Fibroblast of gingiva (primary cell): ENCODE measurements around the gene ERAL1.
A peak's percentile ranks its signal among the peaks of the same experiment; 100 is the strongest.
"Not testable (repeated sequence)": the region's sequence is repeated elsewhere in the genome, so short reads cannot be mapped to it uniquely, and the experiment has no call there.

Source experiments
- DNase-seq: peaks from one replicate; pipeline ENCODE4 v3.0.0-alpha.2; 2011; ENCODE audit warnings: low read depth

ERAL1 gene

GRCh38 chr17:28854457-28855335, at the start of gene ERAL1:
TSS of gene ERAL1 (plus strand) at chr17:28855016. CDS start at chr17:28855035, 19 bp downstream.
- DNase-seq: peak; percentile 80

DNA sequence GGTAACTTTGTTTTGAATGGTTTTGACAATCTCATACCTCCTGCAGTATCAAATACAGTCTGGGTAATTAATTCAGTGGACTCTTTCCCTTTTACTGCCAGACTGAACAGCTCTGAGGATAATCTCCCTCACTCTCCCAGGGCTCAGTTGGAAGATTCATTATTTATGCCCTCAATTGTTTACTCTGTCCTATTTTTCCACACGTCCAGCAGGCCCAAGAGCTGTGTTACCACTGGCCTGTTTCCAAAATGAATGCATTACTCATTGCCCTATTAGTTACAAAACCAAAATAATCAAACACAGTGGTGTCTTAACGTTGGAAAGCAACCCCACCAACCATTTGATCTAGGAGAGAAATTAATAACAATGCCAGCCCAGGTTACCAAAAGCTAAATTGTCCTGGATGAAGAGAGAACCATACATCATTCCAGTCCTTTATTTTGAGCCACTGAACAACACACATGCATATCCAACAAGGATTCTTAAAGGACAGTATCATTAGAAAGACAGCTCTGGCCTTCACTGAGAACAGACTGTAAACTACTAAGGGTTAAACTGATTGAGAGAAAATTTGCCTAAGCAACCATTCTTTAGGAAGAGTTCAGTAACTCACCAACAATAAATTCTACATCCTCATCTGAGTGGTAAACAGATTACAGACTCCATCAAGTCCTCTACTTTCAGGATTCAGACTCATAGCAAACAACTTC, 46.7 kb upstream of the ERAL1 start:
- DNase-seq: peak; percentile 93

DNA sequence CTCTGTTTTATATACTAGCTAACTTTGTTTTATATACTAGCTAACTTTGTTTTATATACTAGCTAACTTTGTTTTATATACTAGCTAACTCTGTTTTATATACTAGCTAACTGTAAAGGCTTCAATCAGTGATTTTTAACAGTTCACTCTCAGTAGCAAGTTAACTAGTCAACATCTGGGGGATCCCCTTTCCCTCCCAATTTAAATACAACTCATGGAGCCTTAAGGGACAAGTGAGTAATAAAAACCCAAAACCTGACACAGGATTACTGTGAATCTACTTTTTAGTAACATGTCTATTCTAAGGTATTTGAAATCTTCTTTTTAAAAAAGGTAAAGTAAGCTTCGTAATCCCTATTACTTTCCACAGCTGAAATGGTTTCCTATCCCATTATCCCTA, 44.4 kb upstream of the ERAL1 start:
- no peak for DNase-seq

DNA sequence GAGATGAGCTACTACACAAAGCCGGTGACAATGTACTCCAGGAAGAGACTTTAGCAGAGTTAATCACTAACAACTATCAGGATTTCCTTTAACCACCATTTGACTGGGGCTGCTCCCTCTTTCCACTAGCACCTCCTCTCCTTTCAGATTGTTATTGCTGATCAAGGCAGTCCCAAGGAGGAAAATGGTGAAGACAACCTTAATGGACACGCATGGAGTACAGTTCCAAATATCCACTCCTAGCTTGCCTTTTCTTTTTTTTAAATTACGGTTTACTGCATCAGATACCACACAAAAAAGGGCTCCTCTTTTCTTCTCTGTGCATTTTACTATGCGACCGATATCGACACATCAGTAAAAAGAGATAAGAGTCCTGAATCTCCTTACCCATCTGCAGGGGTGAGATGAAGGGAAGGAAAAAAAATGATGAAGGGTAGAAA, 43.1 kb upstream of the ERAL1 start:
- peak; percentile 3 for DNase-seq

GRCh38 chr17:28812091-28812747, 42.6 kb upstream of the ERAL1 start:
- peak; percentile 96 for DNase-seq

DNA sequence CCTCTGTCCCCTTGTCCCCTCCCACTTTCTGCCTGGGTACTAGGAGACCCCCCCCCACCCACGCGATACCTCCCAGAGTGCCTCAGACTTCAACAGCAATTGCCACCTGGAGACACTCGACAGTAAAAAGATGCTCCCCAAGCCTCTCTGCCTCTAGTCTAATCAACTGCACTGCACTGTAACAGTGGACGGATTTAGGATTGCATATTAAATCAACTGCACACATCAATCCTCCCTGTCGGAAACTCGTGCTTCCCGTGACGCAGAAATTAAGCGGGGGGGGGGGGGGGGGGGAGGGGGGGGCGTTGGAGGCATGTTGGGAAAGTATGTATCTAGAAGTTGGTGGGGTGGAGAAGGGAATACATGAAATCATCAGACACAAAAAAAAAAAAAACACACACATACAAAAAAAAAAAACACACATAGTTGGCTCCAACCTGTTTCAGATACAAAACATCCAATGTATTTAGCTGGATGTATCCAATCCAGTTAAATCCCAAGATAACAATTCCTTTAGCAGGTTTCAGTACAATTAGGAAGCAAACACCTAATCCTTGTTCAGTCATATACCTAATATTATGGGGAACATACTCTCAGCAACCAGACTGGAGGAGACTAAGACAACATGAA, 42.0 kb upstream of the ERAL1 start:
- DNase-seq: peak; percentile 32

DNA sequence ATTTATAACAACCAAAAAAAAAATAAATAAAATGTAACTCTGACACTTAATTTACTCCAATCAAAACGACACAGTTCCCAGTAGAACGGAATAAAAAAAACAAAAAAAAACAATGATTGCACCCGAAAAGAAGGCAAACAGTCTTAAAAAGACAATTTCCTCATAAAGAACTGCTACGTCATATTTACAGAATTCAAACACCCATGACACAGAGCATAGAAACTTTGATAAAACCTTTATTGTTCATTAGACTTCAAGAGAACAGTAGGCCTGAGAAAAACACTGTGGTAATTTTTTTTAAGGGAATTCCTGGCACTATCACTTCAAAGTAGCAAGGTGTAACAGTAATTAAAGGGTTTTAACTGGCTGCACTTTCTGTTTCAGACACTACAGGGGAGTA, 38.3 kb upstream of the ERAL1 start:
- DNase-seq: no peak

GRCh38 chr17:28818819-28819221, 36.0 kb upstream of the ERAL1 start:
- no peak for DNase-seq

DNA sequence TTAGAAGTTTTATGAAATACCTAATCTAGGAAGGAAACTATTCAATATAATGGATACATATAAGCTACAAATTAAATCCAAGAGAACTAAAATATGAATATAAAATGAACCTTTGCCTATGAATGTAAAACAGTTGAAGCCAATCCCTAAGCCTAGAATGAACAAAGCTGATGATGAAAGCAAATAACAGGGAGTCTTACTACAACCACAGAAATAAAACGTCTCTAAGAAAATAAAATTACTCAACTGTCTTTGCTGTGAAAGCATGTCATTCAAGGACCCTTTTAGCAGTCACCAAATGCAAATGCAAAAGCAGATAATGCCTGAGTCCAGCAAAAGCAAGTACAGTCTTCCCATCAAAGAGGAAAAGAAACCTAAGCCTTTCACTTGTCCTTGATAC, 35.2 kb upstream of the ERAL1 start:
- DNase-seq: no peak

- DNase-seq: no peak
Measured at GRCh38 chr17:28827672-28828071, 27.1 kb upstream of the ERAL1 start.

GRCh38 chr17:28828294-28829040, 26.3 kb upstream of the ERAL1 start:
- DNase-seq: no peak

GRCh38 chr17:28834420-28834819, 20.4 kb upstream of the ERAL1 start:
- no peak for DNase-seq

DNA sequence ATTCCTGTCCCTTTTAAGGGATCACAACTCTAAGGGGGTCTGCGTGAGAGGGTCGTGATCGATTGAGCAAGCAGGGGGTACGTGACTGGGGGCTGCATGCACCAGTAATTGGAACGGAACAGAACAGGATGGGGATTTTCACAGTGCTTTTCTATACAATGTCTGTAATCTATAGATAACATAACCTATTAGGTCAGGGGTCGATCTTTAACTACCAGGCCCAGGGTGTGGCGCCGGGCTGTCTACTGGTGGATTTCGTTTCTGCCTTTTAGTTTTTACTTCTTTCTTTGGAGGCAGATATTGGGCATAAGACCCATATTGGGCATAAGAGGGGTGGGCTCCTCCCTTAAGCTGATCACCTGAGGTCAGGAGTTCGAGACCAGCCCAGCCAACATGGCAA, 18.3 kb upstream of the ERAL1 start:
- not testable (repeated sequence) for DNase-seq

- DNase-seq: no peak
Measured at GRCh38 chr17:28839221-28839620, 15.6 kb upstream of the ERAL1 start.

- DNase-seq: no peak
Measured at GRCh38 chr17:28841901-28842281, 12.9 kb upstream of the ERAL1 start.

- DNase-seq: peak; percentile 73
Measured at GRCh38 chr17:28842282-28843012, 12.4 kb upstream of the ERAL1 start, which contains the start of gene FAM222B. TSS of gene FAM222B (minus strand) at chr17:28842790. CDS start at chr17:28766667, 76,123 bp downstream.

DNA sequence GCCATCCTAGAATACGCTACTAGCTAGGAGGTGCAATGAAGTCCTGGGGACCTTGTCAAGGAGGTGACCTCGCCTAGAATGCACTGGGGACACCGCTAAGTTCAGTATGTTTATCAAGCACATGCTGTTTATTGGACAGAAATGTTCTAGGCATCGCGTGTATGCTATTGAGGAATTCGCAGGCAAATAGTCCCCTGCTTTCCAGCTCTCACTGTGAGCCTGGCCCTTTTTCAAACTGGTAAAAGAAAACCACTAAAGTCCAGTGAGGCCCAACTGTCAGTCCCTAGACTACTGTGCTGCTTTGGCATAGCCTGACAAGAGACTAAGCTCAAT, 11.0 kb upstream of the ERAL1 start:
- DNase-seq: no peak

- DNase-seq: no peak
Measured at GRCh38 chr17:28846231-28846630, 8.6 kb upstream of the ERAL1 start.

GRCh38 chr17:28846699-28847098, 8.1 kb upstream of the ERAL1 start:
- not testable (repeated sequence) for DNase-seq

- DNase-seq: not testable (repeated sequence)
Measured at GRCh38 chr17:28848667-28849066, 6.1 kb upstream of the ERAL1 start.

GRCh38 chr17:28849281-28849680, 5.5 kb upstream of the ERAL1 start:
- no peak for DNase-seq
